GM21576 (cell line): ENCODE data around the gene CACNA1B.
"Not testable (repeated sequence)": the region's sequence is repeated elsewhere in the genome, so short reads cannot be mapped to it uniquely, and the experiment has no call there.

Source experiments
- ATAC-seq: cut with Tn5 transposase; IDR thresholded peaks from one replicate; pipeline ENCODE4 v1.9.1; 2021; ENCODE audit warnings: mild to moderate bottlenecking, moderate library complexity; ENCODE audit not compliant: unreplicated experiment

Gene CACNA1B

DNA sequence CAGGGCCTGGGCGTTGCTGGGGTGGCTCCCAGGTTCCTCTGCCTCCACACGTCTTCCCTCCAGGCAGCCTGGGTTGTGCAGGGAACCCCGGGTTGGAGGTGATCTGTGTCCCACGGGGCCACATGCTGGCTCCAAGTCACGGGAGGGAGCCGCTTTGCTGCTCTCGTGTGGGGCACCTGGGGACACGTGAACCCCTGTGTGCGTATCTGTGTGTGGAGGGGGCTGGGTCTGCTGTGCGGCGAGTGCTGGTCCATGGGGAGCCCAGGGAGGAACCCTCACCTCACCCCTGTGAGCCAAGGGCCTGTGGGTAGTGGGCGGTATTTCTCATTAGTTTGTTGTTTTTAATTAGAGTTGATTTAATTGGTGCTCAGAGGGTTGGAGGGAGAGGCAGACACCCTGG lies 7.5 kb downstream of the CACNA1B start:
- not testable (repeated sequence) for ATAC-seq

DNA sequence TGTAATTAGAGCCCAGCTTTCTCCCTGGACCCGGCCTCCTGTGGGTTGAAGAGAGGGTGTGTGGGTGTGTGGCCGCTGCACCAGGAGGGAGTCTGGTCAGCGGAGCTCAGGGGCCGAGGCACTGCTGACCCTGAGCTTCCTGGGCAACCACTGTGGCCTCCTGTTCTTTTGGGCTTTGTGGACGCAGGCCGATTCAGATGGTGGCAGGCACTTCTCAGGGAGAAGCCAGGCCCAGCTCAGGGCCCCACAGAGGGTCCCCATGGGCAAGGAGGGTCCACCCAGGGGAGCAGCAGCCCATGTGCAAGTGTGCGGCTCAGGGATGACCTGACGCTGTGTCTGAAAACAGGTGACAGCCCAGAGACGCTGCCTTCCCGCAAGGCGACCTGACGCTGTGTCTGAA lies 11.0 kb downstream of the CACNA1B start:
- not testable (repeated sequence) for ATAC-seq

DNA sequence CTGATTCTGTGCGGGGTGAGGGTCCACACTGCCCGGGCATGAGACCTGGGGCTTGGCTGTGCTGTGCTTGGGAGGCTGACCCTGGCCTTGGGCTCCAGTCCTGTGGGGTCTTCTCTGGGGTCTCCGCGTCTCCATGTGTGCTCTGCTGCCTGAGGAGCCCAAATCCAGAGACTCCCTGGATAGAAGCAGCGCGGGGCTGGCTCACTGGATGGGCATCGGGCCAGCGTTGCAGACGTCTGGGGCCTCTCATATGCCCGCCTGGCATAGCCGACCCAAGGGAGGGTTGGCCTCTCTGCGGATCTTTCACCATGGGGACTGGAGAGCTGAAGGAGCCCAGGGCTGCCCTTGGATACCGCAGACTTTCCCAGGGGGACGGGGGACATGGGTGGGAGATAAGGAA lies 12.4 kb downstream of the CACNA1B start:
- not testable (repeated sequence) for ATAC-seq

DNA sequence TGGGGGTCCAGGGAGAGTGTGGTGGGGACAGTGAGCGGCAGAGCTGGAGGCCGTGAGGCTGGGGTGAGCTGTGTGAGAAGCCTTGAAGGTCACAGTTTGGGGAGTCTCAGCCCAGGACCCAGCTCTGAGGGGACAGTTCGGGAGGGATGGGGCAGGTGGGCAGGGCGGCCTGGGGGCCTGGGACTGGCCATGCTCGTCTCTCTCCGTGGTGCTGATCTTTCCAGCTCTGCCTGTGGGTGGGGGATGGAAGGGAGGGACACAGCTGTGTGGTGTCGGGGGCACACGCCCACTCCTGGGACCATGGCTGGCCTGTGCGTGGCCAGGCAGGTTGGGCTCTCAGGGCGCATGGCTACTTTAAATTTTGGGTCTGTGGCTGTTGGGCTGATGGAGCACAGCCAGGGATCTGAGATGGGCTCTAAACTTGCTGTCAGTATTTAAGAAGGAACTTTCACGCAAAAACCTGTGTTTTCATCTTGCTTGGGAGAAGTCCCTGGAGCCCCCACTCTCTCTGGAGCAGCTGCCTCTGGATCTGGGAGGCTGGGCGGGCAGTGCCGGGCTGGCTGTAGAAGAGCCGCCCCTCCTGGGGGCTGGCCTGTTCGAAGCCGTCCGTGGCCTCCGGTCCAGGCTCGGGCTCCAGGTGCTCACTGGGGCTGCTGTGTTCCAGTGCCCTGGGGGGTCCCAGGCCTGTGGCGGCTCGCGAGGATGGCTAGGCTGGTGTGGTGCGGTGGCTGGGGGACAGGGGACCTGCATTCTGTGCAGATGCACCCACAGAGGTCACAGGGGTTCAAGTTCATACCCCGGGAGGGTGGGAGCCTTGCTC lies 13.4 kb downstream of the CACNA1B start:
- ATAC-seq: not testable (repeated sequence)

DNA sequence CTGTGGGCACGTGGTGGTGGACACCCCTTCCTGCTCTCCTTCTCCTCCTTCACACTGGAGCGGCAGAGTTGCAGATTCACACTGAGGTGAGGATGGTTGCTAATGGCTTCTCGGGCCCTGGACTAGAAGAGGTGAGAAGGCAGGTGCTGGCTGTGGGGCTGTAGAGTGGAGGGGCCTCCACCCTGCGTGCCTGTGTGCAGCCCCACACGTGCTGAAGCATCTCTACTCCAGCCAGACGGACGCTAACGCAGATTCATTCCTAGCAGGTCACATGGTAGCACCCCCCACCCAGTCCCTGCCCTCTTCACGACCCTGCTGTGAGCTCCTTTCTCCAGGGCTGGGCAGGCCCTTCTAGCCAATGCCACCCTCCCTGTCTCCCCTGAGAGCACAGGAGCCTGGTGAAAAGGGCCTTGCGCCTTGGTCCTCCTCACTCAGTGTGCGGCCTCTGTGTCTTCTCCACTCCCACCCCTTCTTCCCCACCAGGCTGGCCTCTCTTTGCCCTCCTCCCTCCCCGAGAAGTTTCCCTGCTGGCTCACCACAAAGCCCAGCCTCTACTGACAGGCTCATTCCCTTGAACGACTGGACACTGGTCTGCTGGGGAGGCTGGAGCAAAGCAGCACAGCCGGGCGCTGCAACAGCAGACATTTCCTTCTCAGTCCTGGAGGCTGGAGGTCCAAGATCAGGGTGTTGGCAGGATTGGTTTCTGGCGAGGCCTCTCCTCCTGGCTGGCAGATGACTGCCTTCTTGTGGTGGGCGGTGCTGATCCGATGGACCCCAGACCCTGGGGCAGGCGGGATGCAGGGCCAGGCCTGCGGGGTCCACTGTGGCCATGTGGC lies 14.2 kb downstream of the CACNA1B start:
- no peak for ATAC-seq

DNA sequence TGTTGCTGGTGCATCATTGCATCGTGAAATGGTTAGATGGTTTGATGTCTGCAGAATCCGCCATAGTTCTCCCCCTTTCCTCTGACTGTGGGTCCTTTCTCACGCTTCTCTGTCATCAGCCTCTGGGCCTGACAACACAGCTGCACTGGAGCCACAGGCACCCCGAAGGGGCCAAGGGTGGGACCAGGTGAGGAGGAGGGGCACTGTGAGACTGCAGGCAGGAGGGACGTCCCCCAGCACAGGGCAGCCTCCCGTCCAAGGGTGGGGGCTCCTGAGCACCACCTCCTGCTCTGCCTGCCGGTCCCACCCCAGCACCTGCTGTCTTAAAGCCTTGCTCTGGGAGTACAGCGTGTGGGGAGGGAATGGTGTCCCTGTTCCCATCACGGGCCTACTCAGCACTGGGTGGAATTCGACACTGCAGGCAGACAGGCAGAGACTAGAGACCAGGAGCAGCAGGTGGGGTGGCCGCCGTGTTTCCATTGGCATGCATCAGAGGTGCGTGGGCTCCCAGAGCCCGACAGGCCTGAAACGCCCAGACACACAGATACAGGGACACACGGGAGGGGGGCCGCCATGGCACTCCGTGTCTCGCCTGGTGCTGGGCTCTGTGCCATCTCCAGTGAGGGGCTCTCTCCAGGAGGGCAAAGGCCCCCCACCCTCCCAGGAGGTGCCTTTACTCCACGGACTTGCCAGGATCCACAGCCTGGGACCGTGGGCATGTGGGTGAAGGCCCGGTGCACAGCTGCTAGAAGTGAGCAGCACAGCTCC lies 15.0 kb downstream of the CACNA1B start:
- ATAC-seq: no peak

DNA sequence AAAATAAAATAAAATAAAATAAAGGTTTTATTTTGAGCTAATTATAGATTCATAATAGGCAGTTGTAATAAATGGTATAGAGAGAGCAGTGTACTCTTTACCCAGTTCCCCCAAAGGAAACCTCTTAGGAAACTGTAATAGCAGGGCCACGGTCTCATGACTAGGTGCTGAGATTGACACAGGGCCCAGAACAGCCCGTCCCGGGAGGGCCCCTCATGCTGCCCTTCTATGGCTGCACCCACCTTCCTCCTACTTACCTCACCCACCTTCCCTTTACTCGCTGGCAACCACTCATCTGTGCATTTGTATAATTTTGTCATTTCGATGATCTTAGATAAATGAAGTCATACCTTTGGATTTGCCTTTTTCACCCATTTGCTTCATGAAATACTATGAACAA lies 16.1 kb downstream of the CACNA1B start:
- ATAC-seq: no peak

DNA sequence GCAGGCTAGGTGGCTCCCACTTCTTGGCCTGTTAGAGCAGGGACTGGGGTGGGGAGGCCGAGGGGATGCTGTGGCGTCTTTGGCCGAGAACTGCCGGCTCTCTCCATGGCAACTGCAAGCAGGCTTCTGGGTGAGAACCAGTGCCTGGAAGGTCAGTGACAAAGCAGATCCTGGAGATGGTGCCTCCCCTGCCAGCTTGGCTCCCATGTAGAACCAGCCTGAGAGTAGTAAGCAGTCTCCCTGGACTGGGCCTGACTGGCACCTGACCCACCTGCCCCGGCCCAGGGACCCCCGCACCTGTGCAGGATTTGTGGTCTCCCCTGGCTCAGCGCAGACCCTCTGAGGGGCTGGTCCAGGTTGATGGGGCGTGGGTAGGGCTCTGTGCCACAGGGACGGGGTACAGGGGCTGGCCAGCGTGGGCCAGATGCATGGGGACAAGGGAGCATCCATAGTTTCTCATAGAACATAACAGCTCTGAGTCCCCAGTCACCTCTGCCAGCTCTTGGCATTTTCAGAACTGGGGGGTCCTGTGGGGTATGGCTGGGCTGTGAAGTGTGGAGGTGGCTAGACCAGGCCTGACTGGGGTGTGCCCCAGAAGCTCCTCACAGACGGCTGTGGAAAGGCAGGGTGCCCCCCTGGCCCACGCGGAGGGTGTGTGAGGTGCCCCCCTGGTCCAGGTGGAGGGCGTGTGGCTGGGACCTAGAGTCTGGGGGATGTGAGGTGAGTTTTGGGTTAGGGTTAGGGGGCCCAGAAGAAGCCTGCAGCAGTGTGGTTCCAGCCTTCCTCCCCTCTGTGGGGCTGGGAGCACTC lies 22.2 kb downstream of the CACNA1B start:
- ATAC-seq: no peak

DNA sequence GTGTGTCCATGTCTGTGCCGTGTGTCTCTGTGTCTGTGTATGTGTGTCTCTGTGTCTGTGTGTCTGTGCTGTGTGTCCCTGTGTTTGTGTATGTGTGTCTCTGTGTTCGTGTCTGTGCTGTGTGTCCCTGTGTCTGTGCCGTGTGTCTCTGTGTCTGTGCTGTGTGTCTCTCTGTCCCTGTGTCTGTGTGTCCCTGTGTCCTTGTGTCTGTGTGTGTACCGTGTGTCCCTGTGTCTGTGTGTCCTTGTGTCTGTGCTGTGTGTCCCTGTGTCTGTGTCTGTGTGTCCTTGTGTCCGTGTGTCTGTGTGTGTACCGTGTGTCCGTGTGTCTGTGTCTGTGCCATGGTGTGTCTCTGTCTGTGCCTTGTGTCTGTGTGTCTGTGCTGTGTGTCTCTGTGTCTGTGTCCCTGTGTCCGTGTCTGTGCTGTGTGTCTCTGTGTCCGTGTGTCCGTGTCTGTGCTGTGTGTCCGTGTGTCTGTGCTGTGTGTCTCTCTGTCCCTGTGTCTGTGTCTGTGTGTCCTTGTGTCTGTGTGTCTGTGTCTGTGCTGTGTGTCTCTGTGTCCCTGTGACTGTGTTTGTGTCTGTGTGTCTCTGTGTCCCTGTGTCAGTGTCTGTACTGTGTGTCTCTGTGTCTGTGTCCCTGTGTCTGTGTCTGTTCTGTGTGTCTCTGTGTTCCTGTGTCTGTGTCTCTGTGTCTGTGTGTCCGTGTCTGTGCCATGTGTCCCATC lies 23.2 kb downstream of the CACNA1B start:
- ATAC-seq: no peak

DNA sequence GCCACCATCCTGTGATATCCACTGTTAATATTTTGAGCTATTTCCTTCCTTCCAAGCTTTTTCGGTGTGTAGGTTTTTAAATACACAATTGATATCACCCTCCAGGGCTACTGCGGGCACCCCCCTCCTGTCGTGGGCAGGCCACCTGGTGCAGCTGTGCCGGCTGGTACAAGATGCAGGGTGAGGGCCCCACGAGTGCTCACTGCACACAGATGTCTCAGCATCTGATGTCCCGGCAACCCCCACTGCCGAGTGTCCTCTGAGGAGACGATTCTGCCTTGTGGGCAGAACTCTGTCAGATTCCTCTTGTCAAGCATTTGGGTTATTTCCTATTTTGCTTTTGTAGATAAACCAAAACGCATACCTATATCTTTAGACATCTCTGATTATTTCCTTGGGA lies 25.1 kb downstream of the CACNA1B start:
- ATAC-seq: no peak

DNA sequence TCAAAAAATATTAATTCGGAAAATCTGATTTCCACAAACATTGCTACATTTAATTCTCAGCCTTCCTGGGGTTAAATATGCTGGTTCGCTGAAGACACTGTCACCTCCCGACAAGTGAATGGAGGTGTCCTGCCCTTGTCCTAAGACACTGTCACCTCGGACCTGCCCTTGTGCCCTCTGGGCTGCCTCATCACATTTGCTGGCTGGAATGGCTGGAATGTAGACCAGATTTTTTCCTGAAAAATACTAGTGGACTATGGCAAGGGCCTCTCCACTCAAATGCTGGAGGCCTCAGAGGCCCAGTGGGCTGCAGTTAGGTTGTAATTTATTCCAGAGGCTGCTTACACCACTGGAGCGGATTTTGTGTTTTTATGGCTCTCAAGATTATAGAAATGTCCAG lies 28.2 kb downstream of the CACNA1B start:
- ATAC-seq: no peak

DNA sequence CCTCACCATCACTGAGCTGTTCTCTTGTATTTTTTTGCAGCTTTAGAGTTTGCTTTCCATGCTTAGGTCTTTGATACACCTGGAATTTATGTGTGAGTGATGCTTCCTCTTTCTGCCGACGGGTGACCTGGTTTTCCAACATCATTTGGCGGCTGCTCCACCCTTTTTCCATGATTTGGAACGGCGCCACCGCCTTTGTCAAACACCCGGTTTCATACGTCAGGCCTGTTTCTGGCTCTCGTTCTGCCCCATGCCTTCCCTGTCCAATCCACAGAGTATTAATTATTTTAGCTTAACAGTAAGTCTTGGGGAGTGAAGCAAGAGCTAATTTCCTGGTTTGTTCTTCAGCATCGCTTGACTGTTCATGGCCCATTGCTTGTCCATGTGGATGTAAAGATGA lies 30.2 kb downstream of the CACNA1B start:
- no peak for ATAC-seq

DNA sequence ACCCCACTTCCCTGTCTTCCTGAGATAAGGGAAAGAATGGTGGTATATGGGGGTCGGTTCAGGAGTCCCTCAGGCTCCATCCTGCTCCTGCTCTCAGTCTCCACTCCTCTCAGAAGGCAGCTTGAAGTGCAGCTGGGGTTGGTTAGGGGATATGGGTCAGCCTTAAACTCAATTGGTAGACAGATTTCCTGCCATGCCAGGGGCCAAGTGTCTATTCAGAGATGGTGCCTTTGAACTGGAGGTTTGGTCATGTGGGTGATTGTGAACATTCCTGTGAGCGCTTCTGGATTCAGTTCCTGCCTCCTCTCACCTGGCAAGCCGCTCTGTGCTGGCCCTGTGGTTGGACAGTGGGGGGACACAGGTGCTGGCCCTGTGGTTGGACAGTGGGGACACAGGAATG lies 35.1 kb downstream of the CACNA1B start:
- no peak for ATAC-seq

DNA sequence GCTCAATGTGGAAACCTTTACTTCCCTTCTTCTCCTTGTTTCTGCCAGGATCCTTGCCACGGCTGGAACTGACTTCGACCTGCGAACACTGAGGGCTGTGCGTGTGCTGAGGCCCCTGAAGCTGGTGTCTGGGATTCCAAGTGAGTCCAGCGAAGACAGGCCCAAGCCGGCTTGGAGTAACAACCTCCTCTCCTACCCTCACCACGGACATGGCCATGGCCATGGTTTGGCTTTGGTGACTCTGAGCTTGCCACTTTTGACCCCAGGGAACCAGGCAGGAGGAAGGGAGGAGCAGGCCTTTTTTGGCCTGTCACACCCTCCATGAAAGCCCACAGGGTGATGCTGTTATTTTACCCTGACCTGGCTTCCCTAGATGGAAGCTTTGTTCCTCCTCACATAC lies 35.5 kb downstream of the CACNA1B start:
- no peak for ATAC-seq

DNA sequence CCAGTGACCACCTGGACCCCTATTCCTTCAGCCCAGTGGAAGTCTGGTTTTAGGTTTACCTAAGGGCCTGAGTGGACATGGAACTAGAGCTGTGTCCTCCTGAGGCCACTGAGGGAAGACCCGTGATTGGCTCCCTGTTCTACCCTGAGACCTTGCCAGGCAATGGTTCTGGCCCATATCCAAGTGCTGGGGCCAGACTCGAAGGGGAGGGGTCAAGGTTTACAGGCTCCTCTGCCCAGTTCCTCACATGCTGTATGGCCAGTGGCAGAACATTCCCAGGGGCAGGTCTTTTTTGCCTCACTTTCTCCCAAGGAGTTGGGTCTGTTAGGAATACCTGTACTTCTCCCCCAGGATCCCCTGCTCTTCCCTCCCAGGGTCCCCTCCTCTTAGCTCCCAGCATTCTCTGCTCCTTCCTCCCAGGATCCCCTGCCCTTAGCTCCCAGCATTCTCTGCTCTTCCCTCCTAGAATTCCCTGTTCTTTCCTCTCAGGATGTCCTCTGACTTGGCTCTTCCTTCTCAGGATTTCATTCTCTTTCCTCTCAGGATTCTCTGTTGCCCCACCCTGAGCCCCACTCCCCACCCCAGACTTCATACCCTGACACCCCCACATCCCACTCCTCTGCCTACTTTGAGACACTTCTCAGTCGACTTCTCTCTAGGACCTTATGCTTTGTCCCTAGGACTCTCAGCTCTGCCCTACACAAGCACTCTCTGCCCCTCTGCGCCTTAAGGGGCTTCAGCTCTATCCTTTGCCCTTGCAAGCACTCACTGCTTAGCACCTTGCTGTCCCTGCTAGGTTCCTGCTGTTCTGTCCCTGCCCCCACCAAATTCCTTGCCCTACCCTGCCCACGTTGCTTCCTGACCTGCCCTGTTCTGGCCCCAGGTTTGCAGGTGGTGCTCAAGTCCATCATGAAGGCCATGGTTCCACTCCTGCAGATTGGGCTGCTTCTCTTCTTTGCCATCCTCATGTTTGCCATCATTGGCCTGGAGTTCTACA lies 36.5 kb downstream of the CACNA1B start:
- no peak for ATAC-seq

DNA sequence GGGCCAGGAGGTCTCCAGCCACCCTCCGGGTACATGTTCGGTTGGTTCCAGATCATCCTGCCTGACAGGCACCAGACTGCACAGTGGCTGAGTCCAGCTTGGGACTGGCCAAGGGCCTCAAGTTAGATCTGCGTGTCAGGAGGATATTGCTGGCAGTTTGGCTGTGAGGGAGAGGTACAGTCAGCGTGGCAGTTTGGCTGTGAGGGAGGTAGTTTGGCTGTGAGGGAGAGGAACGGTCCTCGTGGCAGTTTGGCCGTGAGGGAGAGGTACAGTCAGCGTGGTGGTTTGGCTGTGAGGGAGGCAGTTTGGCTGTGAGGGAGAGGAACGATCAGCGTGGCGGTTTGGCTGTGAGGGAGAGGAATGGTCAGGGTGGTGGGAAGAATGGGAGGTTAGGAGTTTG lies 39.0 kb downstream of the CACNA1B start:
- ATAC-seq: no peak

DNA sequence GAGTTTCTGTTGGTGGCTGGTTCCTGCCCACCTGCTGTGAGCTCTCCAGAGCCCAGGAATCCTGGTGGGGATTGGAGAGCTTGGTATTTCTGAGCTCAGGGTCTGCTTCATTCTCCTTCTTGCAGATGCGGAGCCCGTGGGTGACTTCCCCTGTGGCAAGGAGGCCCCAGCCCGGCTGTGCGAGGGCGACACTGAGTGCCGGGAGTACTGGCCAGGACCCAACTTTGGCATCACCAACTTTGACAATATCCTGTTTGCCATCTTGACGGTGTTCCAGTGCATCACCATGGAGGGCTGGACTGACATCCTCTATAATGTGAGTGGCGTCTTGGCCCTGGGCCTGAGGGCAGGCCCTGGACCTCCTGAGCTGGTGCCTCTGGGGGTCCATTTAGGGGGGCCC lies 39.5 kb downstream of the CACNA1B start:
- no peak for ATAC-seq

DNA sequence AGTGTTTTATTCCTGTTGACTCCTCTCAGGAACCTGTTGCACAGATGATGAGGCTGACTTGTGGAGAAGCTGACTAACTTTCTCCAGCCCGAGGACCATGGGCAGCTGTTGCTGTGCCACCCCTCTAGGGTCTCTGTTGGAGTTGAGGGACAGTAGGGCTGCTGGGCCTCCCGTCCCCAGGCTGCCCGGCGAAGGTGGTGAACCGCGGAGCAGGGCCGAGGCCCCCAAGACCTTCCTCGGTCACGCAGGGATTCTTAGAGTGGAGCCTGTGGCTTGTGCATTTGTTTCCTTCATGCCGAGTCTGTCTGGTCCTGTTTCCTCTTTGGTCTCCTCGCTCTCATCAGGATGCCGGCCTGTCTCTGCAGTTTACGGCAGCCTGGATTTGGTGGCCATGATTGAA lies 40.2 kb downstream of the CACNA1B start:
- no peak for ATAC-seq
